ENCODE data around the gene MT1F. TPM values are rescaled to one million over a fixed set of nuclear protein-coding genes. Genes with fewer than 3 reads are reported as not detected.
A peak's percentile ranks its signal among the peaks of the same experiment; 100 is the strongest.

The MT1F gene
- total RNA-seq, 1 experiment from 2014 or later: 2.6 TPM

DNA sequence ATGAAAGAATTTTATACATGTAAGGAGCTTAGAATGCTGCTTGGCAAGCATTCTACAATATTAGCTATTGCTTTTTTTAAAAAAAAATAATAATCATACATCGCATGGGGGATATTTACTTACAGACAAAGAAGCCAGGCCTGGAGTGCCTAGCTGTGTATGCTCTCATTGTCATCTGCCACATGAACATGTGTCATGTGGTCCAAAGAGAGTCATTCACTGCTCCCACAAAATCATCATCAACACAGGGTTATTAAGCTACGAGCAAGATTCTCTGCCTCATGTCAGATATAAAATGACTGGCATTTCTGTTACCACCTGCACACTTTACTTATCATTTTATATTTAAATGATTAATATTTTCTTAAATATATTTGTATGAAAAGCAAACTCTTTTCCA lies 34.1 kb upstream of the MT1F start:
- peaks cover 8% of the 10 kb centered on the region for H3K36me3 Mint-ChIP-seq (ENCODE audit: insufficient read depth, unreplicated experiment)
- H3K9me3 Mint-ChIP-seq (ENCODE audit: low read depth, unreplicated experiment): no peaks in the 10 kb centered on the region
- CTCF ChIA-PET: interaction anchor here (0.5 kb wide), 1 partner anchor 287 kb away, joined by 4 read pairs; no protein-coding TSS in a partner anchor
- H3K27ac Mint-ChIP-seq (ENCODE audit: unreplicated experiment): no peak overlapping the region
- intact Hi-C loops (cut with micrococcal nuclease; ENCODE audit: unreplicated experiment): no loop called here
- TF ChIP-seq, protein P1, sequence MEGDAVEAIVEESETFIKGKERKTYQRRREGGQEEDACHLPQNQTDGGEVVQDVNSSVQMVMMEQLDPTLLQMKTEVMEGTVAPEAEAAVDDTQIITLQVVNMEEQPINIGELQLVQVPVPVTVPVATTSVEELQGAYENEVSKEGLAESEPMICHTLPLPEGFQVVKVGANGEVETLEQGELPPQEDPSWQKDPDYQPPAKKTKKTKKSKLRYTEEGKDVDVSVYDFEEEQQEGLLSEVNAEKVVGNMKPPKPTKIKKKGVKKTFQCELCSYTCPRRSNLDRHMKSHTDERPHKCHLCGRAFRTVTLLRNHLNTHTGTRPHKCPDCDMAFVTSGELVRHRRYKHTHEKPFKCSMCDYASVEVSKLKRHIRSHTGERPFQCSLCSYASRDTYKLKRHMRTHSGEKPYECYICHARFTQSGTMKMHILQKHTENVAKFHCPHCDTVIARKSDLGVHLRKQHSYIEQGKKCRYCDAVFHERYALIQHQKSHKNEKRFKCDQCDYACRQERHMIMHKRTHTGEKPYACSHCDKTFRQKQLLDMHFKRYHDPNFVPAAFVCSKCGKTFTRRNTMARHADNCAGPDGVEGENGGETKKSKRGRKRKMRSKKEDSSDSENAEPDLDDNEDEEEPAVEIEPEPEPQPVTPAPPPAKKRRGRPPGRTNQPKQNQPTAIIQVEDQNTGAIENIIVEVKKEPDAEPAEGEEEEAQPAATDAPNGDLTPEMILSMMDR (IDR thresholded peaks at IDR 0.05; ENCODE audit: unreplicated experiment): no peak
- no TSS peak for BruUV-seq (replicated peaks)
- peaks cover 40% of the 10 kb centered on the region for H3K27me3 Mint-ChIP-seq (ENCODE audit: unreplicated experiment)
- no peak for DNase-seq
- H3K4me3 Mint-ChIP-seq (ENCODE audit: low read depth, unreplicated experiment): no peak overlapping the region
- H3K4me1 Mint-ChIP-seq (ENCODE audit: low read depth, unreplicated experiment): peaks cover 23% of the 10 kb centered on the region

DNA sequence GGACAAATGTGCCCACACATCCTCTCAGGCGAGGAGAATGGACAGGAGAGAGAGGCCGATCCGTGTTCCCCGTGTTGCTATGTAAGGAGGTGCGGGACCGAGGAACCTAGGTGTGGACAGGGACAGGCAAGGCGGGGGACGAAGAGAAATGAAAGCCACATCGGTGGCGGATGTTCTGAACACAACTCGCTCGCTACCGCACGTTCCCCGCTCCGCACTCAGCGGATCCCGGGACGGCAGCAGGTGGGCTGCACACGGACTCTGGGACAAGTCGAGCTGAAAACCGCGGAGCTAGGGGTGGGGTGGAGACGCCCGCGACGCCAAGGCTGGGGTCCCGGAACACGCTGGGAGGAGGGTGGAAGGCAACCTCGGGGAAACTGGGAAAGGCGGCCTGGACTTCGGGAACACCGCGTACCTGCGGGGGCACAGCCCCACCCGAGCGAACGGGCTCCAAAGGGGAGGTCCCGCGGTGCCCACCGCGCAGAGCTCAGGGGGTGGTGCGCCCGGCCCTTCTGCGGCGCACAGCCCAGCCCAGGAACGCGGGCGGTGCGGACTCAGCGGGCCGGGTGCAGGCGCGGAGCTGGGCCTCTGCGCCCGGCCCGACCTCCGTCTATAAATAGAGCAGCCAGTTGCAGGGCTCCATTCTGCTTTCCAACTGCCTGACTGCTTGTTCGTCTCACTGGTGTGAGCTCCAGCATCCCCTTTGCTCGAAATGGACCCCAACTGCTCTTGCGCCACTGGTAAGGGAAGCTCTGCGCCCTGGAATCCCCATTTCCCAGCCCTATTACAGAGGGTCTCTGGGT lies 32.4 kb upstream of the MT1F start, which contains the start of gene MT1E:
MT1E (plus strand) TSS at position 642 of the 803 bp plus-strand sequence; CDS start at position 713, 71 bp downstream.
- Mint-ChIP-seq H3K4me1 (ENCODE audit: low read depth, unreplicated experiment) (peaks cover 23% of the 10 kb centered on the region), H3K27ac (ENCODE audit: unreplicated experiment) (peak within 1 kb of the TSS; percentile 42), H3K36me3 (ENCODE audit: insufficient read depth, unreplicated experiment) (peaks cover 8% of the 10 kb centered on the region), H3K9me3 (ENCODE audit: low read depth, unreplicated experiment) (no peaks in the 10 kb centered on the region), H3K4me3 (ENCODE audit: low read depth, unreplicated experiment) (peak within 1 kb of the TSS; percentile 84), H3K27me3 (ENCODE audit: unreplicated experiment) (peaks cover 39% of the 10 kb centered on the region)
- DNase-seq: no peak
- intact Hi-C loops (cut with micrococcal nuclease; ENCODE audit: unreplicated experiment): no loop called here
- CTCF ChIA-PET: interaction anchor here (2.4 kb wide), 1 partner anchor 17 kb away, joined by 6 read pairs; the partner anchor contains the start of gene MT2A
- TF ChIP-seq, protein P1 (IDR thresholded peaks at IDR 0.05; ENCODE audit: unreplicated experiment): no peak
- BruUV-seq (replicated peaks): no TSS peak

DNA sequence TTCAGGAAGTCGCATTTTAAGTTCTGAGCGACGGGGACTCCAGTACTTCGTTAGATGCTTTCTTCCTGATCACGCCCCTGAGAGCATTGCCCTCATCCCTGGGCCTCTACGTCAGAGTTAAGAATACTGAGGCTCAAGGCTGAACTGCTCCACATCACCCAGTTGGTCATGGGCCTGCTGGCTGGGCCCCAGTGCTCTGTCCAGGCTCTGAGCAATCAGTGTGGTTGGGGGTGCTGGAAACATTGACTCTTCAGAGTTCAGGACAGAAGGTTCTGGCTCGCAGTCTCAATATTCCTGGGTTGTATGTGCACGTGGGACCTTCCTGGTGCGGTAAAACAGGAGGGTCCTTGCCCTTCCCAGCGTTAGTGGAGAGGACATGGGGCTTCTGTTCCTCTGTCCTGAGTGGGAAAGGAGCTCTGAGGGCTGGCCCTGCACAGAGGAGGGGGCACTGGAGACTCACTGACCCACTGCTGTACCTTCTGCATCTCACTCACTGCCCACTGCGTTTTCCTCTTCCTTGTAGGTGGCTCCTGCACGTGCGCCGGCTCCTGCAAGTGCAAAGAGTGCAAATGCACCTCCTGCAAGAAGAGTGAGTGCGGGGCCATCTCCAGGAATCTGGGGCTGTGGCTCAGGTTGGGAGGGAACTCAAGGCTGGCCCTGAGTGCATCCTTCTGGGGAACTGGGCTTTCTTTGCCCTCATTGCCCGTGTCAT lies 31.7 kb upstream of the MT1F start:
- Mint-ChIP-seq H3K4me3 (ENCODE audit: low read depth, unreplicated experiment) (peak overlapping the region; percentile 84), H3K9me3 (ENCODE audit: low read depth, unreplicated experiment) (no peaks in the 10 kb centered on the region), H3K27ac (ENCODE audit: unreplicated experiment) (no peak overlapping the region), H3K27me3 (ENCODE audit: unreplicated experiment) (peaks cover 46% of the 10 kb centered on the region), H3K36me3 (ENCODE audit: insufficient read depth, unreplicated experiment) (peaks cover 8% of the 10 kb centered on the region), H3K4me1 (ENCODE audit: low read depth, unreplicated experiment) (peaks cover 23% of the 10 kb centered on the region)
- TF ChIP-seq, protein P1 (IDR thresholded peaks at IDR 0.05; ENCODE audit: unreplicated experiment): no peak
- BruUV-seq (replicated peaks): no TSS peak
- CTCF ChIA-PET: interaction anchor here (2.4 kb wide), 1 partner anchor 18 kb away, joined by 6 read pairs; the partner anchor contains the start of gene MT2A
- intact Hi-C loops (cut with micrococcal nuclease; ENCODE audit: unreplicated experiment): no loop called here
- no peak for DNase-seq

DNA sequence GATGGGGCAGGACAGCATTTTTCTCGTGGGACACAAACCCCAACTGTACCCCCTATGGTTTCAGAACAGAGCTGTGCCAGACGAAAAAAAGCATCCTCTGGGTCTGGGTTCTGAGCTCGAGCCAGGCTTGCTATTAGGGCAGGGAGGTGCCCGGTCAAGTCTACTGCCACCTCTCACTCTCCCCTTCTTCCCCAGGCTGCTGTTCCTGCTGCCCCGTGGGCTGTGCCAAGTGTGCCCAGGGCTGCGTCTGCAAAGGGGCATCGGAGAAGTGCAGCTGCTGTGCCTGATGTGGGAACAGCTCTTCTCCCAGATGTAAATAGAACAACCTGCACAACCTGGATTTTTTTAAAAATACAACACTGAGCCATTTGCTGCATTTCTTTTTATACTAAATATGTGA lies 31.1 kb upstream of the MT1F start:
- Mint-ChIP-seq H3K9me3 (ENCODE audit: low read depth, unreplicated experiment) (no peaks in the 10 kb centered on the region), H3K4me3 (ENCODE audit: low read depth, unreplicated experiment) (no peak overlapping the region), H3K36me3 (ENCODE audit: insufficient read depth, unreplicated experiment) (peaks cover 11% of the 10 kb centered on the region), H3K27me3 (ENCODE audit: unreplicated experiment) (peaks cover 52% of the 10 kb centered on the region), H3K27ac (ENCODE audit: unreplicated experiment) (no peak overlapping the region), H3K4me1 (ENCODE audit: low read depth, unreplicated experiment) (peaks cover 26% of the 10 kb centered on the region)
- no TSS peak for BruUV-seq (replicated peaks)
- TF ChIP-seq, protein P1 (IDR thresholded peaks at IDR 0.05; ENCODE audit: unreplicated experiment): no peak
- intact Hi-C loops (cut with micrococcal nuclease; ENCODE audit: unreplicated experiment): no loop called here
- CTCF ChIA-PET: interaction anchor here (2.4 kb wide), 1 partner anchor 19 kb away, joined by 6 read pairs; the partner anchor contains the start of gene MT2A
- DNase-seq: no peak
